HEK293 (cell line): ENCODE data around the gene NOX5.

ENCODE experiments used
- FEZF1 ChIP-seq: fragments of 450-650 bp; formaldehyde crosslinking; IDR thresholded peaks from 2 replicates; pipeline ENCODE4 v1.5.1; 2016; ENCODE audit warnings: missing biosample characterization, missing genetic modification characterization
- GLI4 ChIP-seq: fragments of 450-650 bp; formaldehyde crosslinking; IDR thresholded peaks from 2 replicates; pipeline ENCODE4 v1.5.1; 2016; ENCODE audit warnings: missing biosample characterization, missing genetic modification characterization
- GLIS2 ChIP-seq: fragments of 450-650 bp; formaldehyde crosslinking; IDR thresholded peaks from 2 replicates; pipeline ENCODE4 v1.5.1; 2016; ENCODE audit warnings: missing biosample characterization, missing genetic modification characterization
- HIC1 ChIP-seq: fragments of 450-650 bp; formaldehyde crosslinking; IDR thresholded peaks from 2 replicates; pipeline ENCODE4 v1.5.1; 2016; ENCODE audit warnings: missing biosample characterization, missing genetic modification characterization
- HOXA7 ChIP-seq: sonication (generic); formaldehyde crosslinking; IDR thresholded peaks from 2 replicates; pipeline ENCODE4 v1.8.1; 2022; ENCODE audit warnings: missing genetic modification reagents, borderline replicate concordance
- HOXC10 ChIP-seq: sonication (generic); formaldehyde crosslinking; IDR thresholded peaks from 2 replicates; pipeline ENCODE4 v1.8.1; 2023; ENCODE audit warnings: mild to moderate bottlenecking, missing genetic modification reagents
- KLF1 ChIP-seq: fragments of 450-650 bp; formaldehyde crosslinking; IDR thresholded peaks from 2 replicates; pipeline ENCODE4 v1.5.1; 2016; ENCODE audit warnings: missing biosample characterization, missing genetic modification characterization
- MEIS1 ChIP-seq: sonication (generic); formaldehyde crosslinking; IDR thresholded peaks from 2 replicates; pipeline ENCODE4 v1.8.1; 2022; ENCODE audit warnings: missing genetic modification reagents, mild to moderate bottlenecking, borderline replicate concordance
- MYNN ChIP-seq: fragments of 450-650 bp; formaldehyde crosslinking; IDR thresholded peaks from 2 replicates; pipeline ENCODE4 v1.5.1; 2016; ENCODE audit warnings: missing biosample characterization, missing genetic modification characterization, borderline replicate concordance
- MZF1 ChIP-seq: fragments of 450-650 bp; formaldehyde crosslinking; IDR thresholded peaks from 2 replicates; pipeline ENCODE4 v1.5.1; 2017; ENCODE audit warnings: missing biosample characterization, missing genetic modification characterization, borderline replicate concordance
- SP2 ChIP-seq: fragments of 450-650 bp; formaldehyde crosslinking; IDR thresholded peaks from 2 replicates; pipeline ENCODE4 v1.5.1; 2016; ENCODE audit warnings: missing biosample characterization, missing genetic modification characterization
- SP7 ChIP-seq: fragments of 450-650 bp; formaldehyde crosslinking; IDR thresholded peaks from 2 replicates; pipeline ENCODE4 v1.5.1; 2016; ENCODE audit warnings: missing biosample characterization, missing genetic modification characterization
- ZBTB1 ChIP-seq: fragments of 450-650 bp; formaldehyde crosslinking; IDR thresholded peaks from 2 replicates; pipeline ENCODE4 v1.5.1; 2016; ENCODE audit warnings: missing biosample characterization, missing genetic modification characterization
- ZBTB17 ChIP-seq: fragments of 450-650 bp; formaldehyde crosslinking; IDR thresholded peaks from 2 replicates; pipeline ENCODE4 v1.5.1; 2016; ENCODE audit warnings: missing biosample characterization, missing genetic modification characterization
- ZFP37 ChIP-seq: fragments of 450-650 bp; formaldehyde crosslinking; IDR thresholded peaks from 2 replicates; pipeline ENCODE4 v1.5.1; 2016; ENCODE audit warnings: missing biosample characterization, missing genetic modification characterization
- ZNF202 ChIP-seq: fragments of 450-650 bp; formaldehyde crosslinking; IDR thresholded peaks from 2 replicates; pipeline ENCODE4 v1.5.1; 2016; ENCODE audit warnings: missing biosample characterization, missing genetic modification characterization, borderline replicate concordance
- ZNF239 ChIP-seq: fragments of 450-650 bp; formaldehyde crosslinking; IDR thresholded peaks from 2 replicates; pipeline ENCODE4 v1.5.1; 2016; ENCODE audit warnings: missing biosample characterization, missing genetic modification characterization
- ZNF248 ChIP-seq: fragments of 450-650 bp; formaldehyde crosslinking; IDR thresholded peaks from 2 replicates; pipeline ENCODE4 v1.5.1; 2017; ENCODE audit warnings: missing biosample characterization, missing genetic modification characterization
- ZNF404 ChIP-seq: fragments of 450-650 bp; formaldehyde crosslinking; IDR thresholded peaks from 2 replicates; pipeline ENCODE4 v1.5.1; 2017; ENCODE audit warnings: missing biosample characterization, missing genetic modification characterization
- ZNF521 ChIP-seq: fragments of 450-650 bp; formaldehyde crosslinking; IDR thresholded peaks from 2 replicates; pipeline ENCODE4 v1.5.1; 2017; ENCODE audit warnings: missing biosample characterization, mild to moderate bottlenecking, missing genetic modification characterization
- ZNF596 ChIP-seq: fragments of 450-650 bp; IDR thresholded peaks from 2 replicates; pipeline ENCODE4 v1.5.0; 2018; ENCODE audit warnings: missing biosample characterization, mild to moderate bottlenecking, missing genetic modification characterization, moderate library complexity
- ZNF610 ChIP-seq: fragments of 450-650 bp; formaldehyde crosslinking; IDR thresholded peaks from 2 replicates; pipeline ENCODE4 v1.5.1; 2016; ENCODE audit warnings: missing biosample characterization, missing genetic modification characterization, borderline replicate concordance
- ZNF624 ChIP-seq: fragments of 450-650 bp; formaldehyde crosslinking; IDR thresholded peaks from 2 replicates; pipeline ENCODE4 v1.5.1; 2017; ENCODE audit warnings: missing biosample characterization, missing genetic modification characterization
- ZNF626 ChIP-seq: fragments of 450-650 bp; sonication (Bioruptor Pico); formaldehyde crosslinking; IDR thresholded peaks from 2 replicates; pipeline ENCODE4 v1.5.1; 2018; ENCODE audit warnings: missing biosample characterization, missing genetic modification characterization, inconsistent platforms
- ZNF654 ChIP-seq: fragments of 450-650 bp; formaldehyde crosslinking; IDR thresholded peaks from 2 replicates; pipeline ENCODE4 v1.5.1; 2016; ENCODE audit warnings: low read depth, missing biosample characterization, missing genetic modification characterization
- ZNF747 ChIP-seq: fragments of 450-650 bp; formaldehyde crosslinking; IDR thresholded peaks from 2 replicates; pipeline ENCODE4 v1.5.1; 2016; ENCODE audit warnings: missing biosample characterization, missing genetic modification characterization
- ZSCAN16 ChIP-seq: fragments of 450-650 bp; formaldehyde crosslinking; IDR thresholded peaks from 2 replicates; pipeline ENCODE4 v1.5.1; 2016; ENCODE audit warnings: missing biosample characterization, missing genetic modification characterization
- TF ChIP-seq, protein P1 (sequence below): fragments of 450-650 bp; IDR thresholded peaks from 2 replicates; pipeline ENCODE4 v1.5.1; 2018; ENCODE audit warnings: missing biosample characterization, missing genetic modification characterization
- TF ChIP-seq, protein P2 (sequence below): fragments of 450-650 bp; formaldehyde crosslinking; IDR thresholded peaks from 2 replicates; pipeline ENCODE4 v1.5.1; 2016; ENCODE audit warnings: missing biosample characterization, missing genetic modification characterization
- TF ChIP-seq, protein P3 (sequence below): sonication (generic); formaldehyde crosslinking; IDR thresholded peaks from 2 replicates; pipeline ENCODE4 v1.8.1; 2022; ENCODE audit warnings: mild to moderate bottlenecking, moderate library complexity, missing genetic modification reagents
- TF ChIP-seq, protein P4 (sequence below): fragments of 450-650 bp; formaldehyde crosslinking; IDR thresholded peaks from 2 replicates; pipeline ENCODE4 v1.5.1; 2017; ENCODE audit warnings: missing biosample characterization, missing genetic modification characterization

NOX5 gene

DNA sequence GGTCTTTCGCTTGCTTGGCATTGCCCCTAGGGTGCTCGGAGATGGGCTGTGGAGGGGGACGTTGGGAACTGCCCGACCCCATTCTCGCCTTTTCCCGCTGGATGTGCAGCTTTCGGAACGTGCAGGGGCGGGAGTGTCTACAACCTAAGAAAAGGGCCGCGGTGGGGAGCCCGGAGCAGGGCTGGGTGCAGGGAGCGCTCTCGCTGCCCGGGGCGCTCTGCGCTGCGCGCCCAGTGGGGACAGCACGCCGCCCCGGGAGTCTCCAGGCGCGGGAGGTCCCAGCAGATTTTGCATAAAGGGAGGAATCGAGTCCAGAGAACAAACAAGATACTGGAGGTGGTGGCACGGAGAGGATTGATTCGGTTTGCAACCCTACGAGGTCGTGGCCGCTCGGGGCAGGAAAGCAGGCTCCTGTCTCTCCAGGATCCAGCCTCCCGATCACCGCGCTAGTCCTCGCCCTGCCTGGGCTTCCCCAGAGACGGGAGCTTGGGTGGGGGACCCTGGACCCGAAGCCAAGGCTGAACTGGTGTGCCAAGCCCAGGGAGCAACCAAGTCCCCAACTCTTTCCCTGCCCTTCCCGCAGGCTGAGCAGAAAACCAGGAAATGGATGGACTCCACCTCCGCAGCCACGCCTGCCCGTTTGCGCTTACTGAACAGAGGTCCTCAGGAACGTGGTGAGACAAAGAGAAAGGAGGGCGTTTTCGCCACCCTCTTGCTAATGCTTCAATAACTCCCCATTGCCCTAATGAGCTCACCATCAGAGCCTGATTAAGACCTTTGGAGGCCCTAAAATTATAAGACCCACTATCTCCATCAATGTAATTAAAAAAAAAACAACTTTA is 59.7 kb downstream of the NOX5 start (continued):
- TF ChIP-seq, protein P1, sequence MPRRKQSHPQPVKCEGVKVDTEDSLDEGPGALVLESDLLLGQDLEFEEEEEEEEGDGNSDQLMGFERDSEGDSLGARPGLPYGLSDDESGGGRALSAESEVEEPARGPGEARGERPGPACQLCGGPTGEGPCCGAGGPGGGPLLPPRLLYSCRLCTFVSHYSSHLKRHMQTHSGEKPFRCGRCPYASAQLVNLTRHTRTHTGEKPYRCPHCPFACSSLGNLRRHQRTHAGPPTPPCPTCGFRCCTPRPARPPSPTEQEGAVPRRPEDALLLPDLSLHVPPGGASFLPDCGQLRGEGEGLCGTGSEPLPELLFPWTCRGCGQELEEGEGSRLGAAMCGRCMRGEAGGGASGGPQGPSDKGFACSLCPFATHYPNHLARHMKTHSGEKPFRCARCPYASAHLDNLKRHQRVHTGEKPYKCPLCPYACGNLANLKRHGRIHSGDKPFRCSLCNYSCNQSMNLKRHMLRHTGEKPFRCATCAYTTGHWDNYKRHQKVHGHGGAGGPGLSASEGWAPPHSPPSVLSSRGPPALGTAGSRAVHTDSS (tag by site-specific recombination) = no peak
- TF ChIP-seq ZBTB1 (no peak), ZNF596 (no peak), ZFP37 (tag by site-specific recombination) (0 out of 2 replicates have a peak, but pooled peaks have one; percentile 62), SP7 (peak; percentile 73), HOXA7 (CRISPR knock-in tag) (no peak), KLF1 (tag by site-specific recombination) (peak; percentile 81), ZBTB17 (tag by site-specific recombination) (peak; percentile 100), ZNF610 (tag by site-specific recombination) (no peak; the same call in none of the 2 replicates), ZNF654 (tag by site-specific recombination) (no peak), SP2 (tag by site-specific recombination) (no peak), HOXC10 (no peak), ZNF747 (tag by site-specific recombination) (no peak), FEZF1 (tag by site-specific recombination) (no peak; the same call in 1 of the 2 replicates), MYNN (tag by site-specific recombination) (no peak; the same call in 1 of the 2 replicates), ZNF624 (tag by site-specific recombination) (no peak), GLIS2 (tag by site-specific recombination) (peak; percentile 89), ZNF239 (tag by site-specific recombination) (peak; percentile 12; the same call in 1 of the 2 replicates), ZNF202 (tag by site-specific recombination) (no peak), ZNF404 (no peak), HIC1 (tag by site-specific recombination) (no peak), GLI4 (tag by site-specific recombination) (peak; percentile 15; the same call in 1 of the 2 replicates), ZSCAN16 (tag by site-specific recombination) (no peak), MZF1 (peak; percentile 61; the same call in 1 of the 2 replicates), ZNF626 (tag by site-specific recombination) (no peak), MEIS1 (CRISPR knock-in tag) (no peak), ZNF521 (tag by site-specific recombination) (no peak), ZNF248 (tag by site-specific recombination) (no peak)
- TF ChIP-seq, protein P2, sequence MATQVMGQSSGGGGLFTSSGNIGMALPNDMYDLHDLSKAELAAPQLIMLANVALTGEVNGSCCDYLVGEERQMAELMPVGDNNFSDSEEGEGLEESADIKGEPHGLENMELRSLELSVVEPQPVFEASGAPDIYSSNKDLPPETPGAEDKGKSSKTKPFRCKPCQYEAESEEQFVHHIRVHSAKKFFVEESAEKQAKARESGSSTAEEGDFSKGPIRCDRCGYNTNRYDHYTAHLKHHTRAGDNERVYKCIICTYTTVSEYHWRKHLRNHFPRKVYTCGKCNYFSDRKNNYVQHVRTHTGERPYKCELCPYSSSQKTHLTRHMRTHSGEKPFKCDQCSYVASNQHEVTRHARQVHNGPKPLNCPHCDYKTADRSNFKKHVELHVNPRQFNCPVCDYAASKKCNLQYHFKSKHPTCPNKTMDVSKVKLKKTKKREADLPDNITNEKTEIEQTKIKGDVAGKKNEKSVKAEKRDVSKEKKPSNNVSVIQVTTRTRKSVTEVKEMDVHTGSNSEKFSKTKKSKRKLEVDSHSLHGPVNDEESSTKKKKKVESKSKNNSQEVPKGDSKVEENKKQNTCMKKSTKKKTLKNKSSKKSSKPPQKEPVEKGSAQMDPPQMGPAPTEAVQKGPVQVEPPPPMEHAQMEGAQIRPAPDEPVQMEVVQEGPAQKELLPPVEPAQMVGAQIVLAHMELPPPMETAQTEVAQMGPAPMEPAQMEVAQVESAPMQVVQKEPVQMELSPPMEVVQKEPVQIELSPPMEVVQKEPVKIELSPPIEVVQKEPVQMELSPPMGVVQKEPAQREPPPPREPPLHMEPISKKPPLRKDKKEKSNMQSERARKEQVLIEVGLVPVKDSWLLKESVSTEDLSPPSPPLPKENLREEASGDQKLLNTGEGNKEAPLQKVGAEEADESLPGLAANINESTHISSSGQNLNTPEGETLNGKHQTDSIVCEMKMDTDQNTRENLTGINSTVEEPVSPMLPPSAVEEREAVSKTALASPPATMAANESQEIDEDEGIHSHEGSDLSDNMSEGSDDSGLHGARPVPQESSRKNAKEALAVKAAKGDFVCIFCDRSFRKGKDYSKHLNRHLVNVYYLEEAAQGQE (tag by site-specific recombination) = 0 out of 2 replicates have a peak, but pooled peaks have one; percentile 25
- TF ChIP-seq, protein P3, sequence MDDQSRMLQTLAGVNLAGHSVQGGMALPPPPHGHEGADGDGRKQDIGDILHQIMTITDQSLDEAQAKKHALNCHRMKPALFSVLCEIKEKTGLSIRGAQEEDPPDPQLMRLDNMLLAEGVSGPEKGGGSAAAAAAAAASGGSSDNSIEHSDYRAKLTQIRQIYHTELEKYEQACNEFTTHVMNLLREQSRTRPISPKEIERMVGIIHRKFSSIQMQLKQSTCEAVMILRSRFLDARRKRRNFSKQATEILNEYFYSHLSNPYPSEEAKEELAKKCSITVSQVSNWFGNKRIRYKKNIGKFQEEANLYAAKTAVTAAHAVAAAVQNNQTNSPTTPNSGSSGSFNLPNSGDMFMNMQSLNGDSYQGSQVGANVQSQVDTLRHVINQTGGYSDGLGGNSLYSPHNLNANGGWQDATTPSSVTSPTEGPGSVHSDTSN = 0 out of 2 replicates have a peak, but pooled peaks have one; percentile 18
- TF ChIP-seq, protein P4, sequence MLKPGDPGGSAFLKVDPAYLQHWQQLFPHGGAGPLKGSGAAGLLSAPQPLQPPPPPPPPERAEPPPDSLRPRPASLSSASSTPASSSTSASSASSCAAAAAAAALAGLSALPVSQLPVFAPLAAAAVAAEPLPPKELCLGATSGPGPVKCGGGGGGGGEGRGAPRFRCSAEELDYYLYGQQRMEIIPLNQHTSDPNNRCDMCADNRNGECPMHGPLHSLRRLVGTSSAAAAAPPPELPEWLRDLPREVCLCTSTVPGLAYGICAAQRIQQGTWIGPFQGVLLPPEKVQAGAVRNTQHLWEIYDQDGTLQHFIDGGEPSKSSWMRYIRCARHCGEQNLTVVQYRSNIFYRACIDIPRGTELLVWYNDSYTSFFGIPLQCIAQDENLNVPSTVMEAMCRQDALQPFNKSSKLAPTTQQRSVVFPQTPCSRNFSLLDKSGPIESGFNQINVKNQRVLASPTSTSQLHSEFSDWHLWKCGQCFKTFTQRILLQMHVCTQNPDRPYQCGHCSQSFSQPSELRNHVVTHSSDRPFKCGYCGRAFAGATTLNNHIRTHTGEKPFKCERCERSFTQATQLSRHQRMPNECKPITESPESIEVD (tag by site-specific recombination) = no peak
